Stomach (tissue), 19 donors: ENCODE measurements around the gene OR5AP2. TPM values are rescaled to one million over a fixed set of nuclear protein-coding genes. Genes with fewer than 3 reads are reported as not detected.
"Not testable (repeated sequence)": the region's sequence is repeated elsewhere in the genome, so short reads cannot be mapped to it uniquely, and the experiment has no call there.

Experiments used
- DNase-seq, 2 donors: peaks; one replicate each; pipeline versions ENCODE4 v3.0.0 to v3.0.0-alpha.2; 2013 to 2019
- H3K27ac ChIP-seq, 5 donors: fragments of 200-600 bp in 4 of 5; sonication (generic) in 4 of 5; one replicate each; pipeline ENCODE4 v1.5.1; 2013 to 2019; ENCODE audit warnings: mild to moderate bottlenecking in 1 of 5, moderate library complexity in 1 of 5
- H3K27me3 ChIP-seq, 3 donors: fragments of 200-600 bp; sonication (generic); one replicate each; pipeline ENCODE4 v1.5.1; 2017 to 2019; ENCODE audit warnings: mixed run types in 1 of 3
- H3K36me3 ChIP-seq, 4 donors: fragments of 200-600 bp; sonication (generic); 1 replicate in 3 of 4; 2 replicates in 1 of 4; pipeline ENCODE4 v1.5.1; 2016 to 2019
- H3K4me1 ChIP-seq, 4 donors: fragments of 200-600 bp; sonication (generic); one replicate each; pipeline ENCODE4 v1.5.1; 2016 to 2019
- H3K4me3 ChIP-seq, 4 donors: fragments of 200-600 bp; sonication (generic) in 3 of 4; one replicate each; pipeline ENCODE4 v1.5.1; 2016 to 2019; ENCODE audit warnings: mild to moderate bottlenecking in 1 of 4
- H3K9me3 ChIP-seq, 4 donors: fragments of 200-600 bp; sonication (generic); one replicate each; pipeline ENCODE4 v1.5.1; 2016 to 2019
- EP300 ChIP-seq: sonication (generic); formaldehyde crosslinking; IDR thresholded peaks from one replicate; pipeline ENCODE4 v1.6.1; 2017; ENCODE audit warnings: antibody characterized with exemption
- POLR2A ChIP-seq, 4 donors: fragments of 450-650 bp; IDR thresholded peaks; one replicate each; pipeline ENCODE4 v1.6.1; 2016; ENCODE audit warnings: antibody characterized with exemption in 4 of 4, control low read depth in 2 of 4, mild to moderate bottlenecking in 1 of 4, moderate library complexity in 1 of 4
- POLR2AphosphoS5 ChIP-seq, 3 donors: sonication (generic); formaldehyde crosslinking; IDR thresholded peaks; one replicate each; pipeline ENCODE4 v1.6.1; 2016; ENCODE audit warnings: antibody characterized with exemption in 3 of 3
- WGBS, 5 donors: extraction: QIAGEN DNeasy Blood & Tissue Kit in 3 of 5; methylation state at CpG; one replicate each; pipeline versions ENCODE4 v1.1.5 to v1.1.7; 2013 to 2018; 5-methylcytosine and 5-hydroxymethylcytosine counted together
- intact Hi-C: fragments of 100-400 bp; cut with DNase I; formaldehyde crosslinking; loops from one replicate; pipeline ENCODE4 v1.15.1; 2023; ENCODE audit warnings: low total_unique reads
- long read RNA-seq, 10 donors: transcript quantifications; one replicate each; lab custom pipeline, GENCODE V29; 2026
- polyA plus RNA-seq, 3 donors: library from polyadenylated mRNA; stranded (reverse); fragments of 200-250 nt; gene quantifications; one replicate each; pipeline ENCODE4 v1.2.3, GENCODE V29; 2013
- total RNA-seq, 5 donors: library from RNA; depleted of rRNA; stranded (reverse); fragments of >200 nt; gene quantifications; one replicate each; pipeline versions ENCODE4 v1.1.0 to v1.2.3, GENCODE V29; 2014 to 2016
- TF ChIP-seq, protein P1 (sequence below), 7 experiments: fragments of 450-650 bp in 4 of 7; fragments of 200-600 bp in 3 of 7; sonication (generic) in 3 of 7; IDR thresholded peaks; one replicate each; pipeline ENCODE4 v1.5.1; 2016 to 2019; ENCODE audit warnings: antibody characterized with exemption in 7 of 7, control low read depth in 2 of 7, mild to moderate bottlenecking in 1 of 7
- donor health status: healthy with polysubstance abuse.
- donor health status: Bipolar disorder and iron deficiency.
- donor health status: healthy.

OR5AP2 gene
- not detected for total RNA-seq
- polyA plus RNA-seq: not detected
- long read RNA-seq, donor 1: 0 reads
- long read RNA-seq, donor 2: 0 reads
- long read RNA-seq, donor 3: 0 reads
- long read RNA-seq, donor 4: 0 reads
- long read RNA-seq, donor 5: 0 reads
- long read RNA-seq, donor 6: 0 reads
- long read RNA-seq, donor 7: 0 reads
- long read RNA-seq, donor 8: 0 reads
- long read RNA-seq, donor 9: 0 reads
- long read RNA-seq, donor 10: 0 reads

GRCh38 chr11:56642339-56642738, at the start of gene OR5AP2:
Gene OR5AP2 (minus strand): TSS chr11:56642439. CDS start chr11:56642439, 0 bp downstream.
- intact Hi-C loops: no loop called here
- 63 to 84% (median 81%) methylated on average over 2 of the region's 2 CpGs for WGBS, 5 donors
- H3K4me1 ChIP-seq: no peaks in the 10 kb centered on the region
- no peaks in the 10 kb centered on the region for H3K36me3 ChIP-seq
- DNase-seq: no peak
- H3K27ac ChIP-seq: no peak within 1 kb of the TSS
- TF ChIP-seq POLR2AphosphoS5 (IDR thresholded peaks at IDR 0.05): no peak
- TF ChIP-seq EP300: no peak
- TF ChIP-seq, protein P1, sequence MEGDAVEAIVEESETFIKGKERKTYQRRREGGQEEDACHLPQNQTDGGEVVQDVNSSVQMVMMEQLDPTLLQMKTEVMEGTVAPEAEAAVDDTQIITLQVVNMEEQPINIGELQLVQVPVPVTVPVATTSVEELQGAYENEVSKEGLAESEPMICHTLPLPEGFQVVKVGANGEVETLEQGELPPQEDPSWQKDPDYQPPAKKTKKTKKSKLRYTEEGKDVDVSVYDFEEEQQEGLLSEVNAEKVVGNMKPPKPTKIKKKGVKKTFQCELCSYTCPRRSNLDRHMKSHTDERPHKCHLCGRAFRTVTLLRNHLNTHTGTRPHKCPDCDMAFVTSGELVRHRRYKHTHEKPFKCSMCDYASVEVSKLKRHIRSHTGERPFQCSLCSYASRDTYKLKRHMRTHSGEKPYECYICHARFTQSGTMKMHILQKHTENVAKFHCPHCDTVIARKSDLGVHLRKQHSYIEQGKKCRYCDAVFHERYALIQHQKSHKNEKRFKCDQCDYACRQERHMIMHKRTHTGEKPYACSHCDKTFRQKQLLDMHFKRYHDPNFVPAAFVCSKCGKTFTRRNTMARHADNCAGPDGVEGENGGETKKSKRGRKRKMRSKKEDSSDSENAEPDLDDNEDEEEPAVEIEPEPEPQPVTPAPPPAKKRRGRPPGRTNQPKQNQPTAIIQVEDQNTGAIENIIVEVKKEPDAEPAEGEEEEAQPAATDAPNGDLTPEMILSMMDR (IDR thresholded peaks at IDR 0.05): no peak
- no peak for TF ChIP-seq POLR2A (IDR thresholded peaks at IDR 0.05)
- no peaks in the 10 kb centered on the region for H3K27me3 ChIP-seq
- H3K4me3 ChIP-seq: no peak within 1 kb of the TSS
- H3K9me3 ChIP-seq: peaks cover 0 to 5% (median 1%) of the 10 kb centered on the region in 4 donors

GRCh38 chr11:56691179-56691578, 48.9 kb upstream of the OR5AP2 start:
- DNase-seq, H3K9me3 ChIP-seq, H3K27ac ChIP-seq, H3K27me3 ChIP-seq, H3K4me3 ChIP-seq, H3K36me3 ChIP-seq, intact Hi-C loops, H3K4me1 ChIP-seq: not testable (repeated sequence)
- 82 to 92% (median 88%) methylated on average over 3 of the region's 3 CpGs for WGBS, 5 donors

- no peaks in the 10 kb centered on the region for H3K9me3 ChIP-seq
- no peak overlapping the region for H3K4me3 ChIP-seq
- 49 to 70% (median 54%) methylated on average over 1 of the region's 1 CpG for WGBS, 5 donors
- DNase-seq: no peak
- intact Hi-C loops: no loop called here
- TF ChIP-seq POLR2A (IDR thresholded peaks at IDR 0.05): no peak
- no peak for TF ChIP-seq EP300
- TF ChIP-seq, protein P1 (IDR thresholded peaks at IDR 0.05): no peak
- no peak for TF ChIP-seq POLR2AphosphoS5 (IDR thresholded peaks at IDR 0.05)
- no peaks in the 10 kb centered on the region for H3K36me3 ChIP-seq
- H3K4me1 ChIP-seq: no peaks in the 10 kb centered on the region
- no peaks in the 10 kb centered on the region for H3K27me3 ChIP-seq
- H3K27ac ChIP-seq: no peak overlapping the region
Observed at GRCh38 chr11:56688554-56689100, 46.4 kb upstream of the OR5AP2 start.

GRCh38 chr11:56670984-56671383, 28.7 kb upstream of the OR5AP2 start:
- Histone ChIP-seq H3K36me3 (no peaks in the 10 kb centered on the region), H3K4me1 (no peaks in the 10 kb centered on the region), H3K4me3 (no peak overlapping the region), H3K27me3 (no peaks in the 10 kb centered on the region), H3K9me3 (peaks cover 0 to 9% (median 0%) of the 10 kb centered on the region in 4 donors), H3K27ac (no peak overlapping the region)
- DNase-seq: no peak
- no peak for TF ChIP-seq POLR2AphosphoS5 (IDR thresholded peaks at IDR 0.05)
- intact Hi-C loops: no loop called here
- 71 to 85% (median 83%) methylated on average over 2 of the region's 2 CpGs for WGBS, 5 donors

GRCh38 chr11:56663386-56663785, 21.1 kb upstream of the OR5AP2 start, which contains the start of gene OR5AR1:
Gene OR5AR1 (plus strand): TSS chr11:56663686. CDS start chr11:56663686, 0 bp downstream.
- TF ChIP-seq POLR2AphosphoS5 (IDR thresholded peaks at IDR 0.05): no peak
- TF ChIP-seq POLR2A (IDR thresholded peaks at IDR 0.05): no peak
- TF ChIP-seq EP300: no peak
- TF ChIP-seq, protein P1 (IDR thresholded peaks at IDR 0.05): no peak
- H3K4me1 ChIP-seq: no peaks in the 10 kb centered on the region
- H3K36me3 ChIP-seq: no peaks in the 10 kb centered on the region
- H3K27ac ChIP-seq: no peak within 1 kb of the TSS
- no peak within 1 kb of the TSS for H3K4me3 ChIP-seq
- no peaks in the 10 kb centered on the region for H3K9me3 ChIP-seq
- no peak for DNase-seq
- 68 to 85% (median 75%) methylated on average over 2 of the region's 2 CpGs for whole genome bisulfite sequencing, 5 donors
- intact Hi-C loops: no loop called here
- no peaks in the 10 kb centered on the region for H3K27me3 ChIP-seq
